HG02870 (cell line): ENCODE data around the gene PRSS2.

Source experiments
- ATAC-seq: cut with Tn5 transposase; IDR thresholded peaks from one replicate; pipeline ENCODE4 v1.9.1; 2021; ENCODE audit warnings: mild to moderate bottlenecking, moderate library complexity; ENCODE audit not compliant: unreplicated experiment

PRSS2 gene

GRCh38 chr7:142819530-142819929 is 48.8 kb downstream of the PRSS2 start:
- ATAC-seq: no peak

GRCh38 chr7:142822714-142823113 is 51.9 kb downstream of the PRSS2 start:
- ATAC-seq: no peak
